GM21360 (cell line): ENCODE data around the gene VPS37C.

ENCODE experiments used
- ATAC-seq: cut with Tn5 transposase; IDR thresholded peaks from one replicate; pipeline ENCODE4 v1.9.1; 2021; ENCODE audit warnings: mild to moderate bottlenecking, moderate library complexity; ENCODE audit not compliant: unreplicated experiment

VPS37C gene

GRCh38 chr11:61119571-61119970 lies 41.7 kb downstream of the VPS37C start:
- ATAC-seq = no peak

- no peak for ATAC-seq
Observed at GRCh38 chr11:61119055-61119454, 42.2 kb downstream of the VPS37C start.

- no peak for ATAC-seq
Observed at GRCh38 chr11:61118406-61118805, 42.8 kb downstream of the VPS37C start.

GRCh38 chr11:61118004-61118403 lies 43.2 kb downstream of the VPS37C start:
- ATAC-seq = no peak

GRCh38 chr11:61117168-61117520 lies 44.1 kb downstream of the VPS37C start:
- no peak for ATAC-seq

GRCh38 chr11:61116426-61117167 lies 44.6 kb downstream of the VPS37C start:
- no peak for ATAC-seq

- no peak for ATAC-seq
Observed at GRCh38 chr11:61115498-61116224, 45.6 kb downstream of the VPS37C start.

GRCh38 chr11:61114913-61115312 lies 46.3 kb downstream of the VPS37C start:
- no peak for ATAC-seq

GRCh38 chr11:61113201-61113600 lies 48.0 kb downstream of the VPS37C start:
- ATAC-seq = no peak

GRCh38 chr11:61112575-61112974 lies 48.7 kb downstream of the VPS37C start:
- ATAC-seq = no peak

GRCh38 chr11:61111786-61112517 lies 49.3 kb downstream of the VPS37C start:
- ATAC-seq = no peak

GRCh38 chr11:61111050-61111435 lies 50.2 kb downstream of the VPS37C start:
- no peak for ATAC-seq

- no peak for ATAC-seq
Observed at GRCh38 chr11:61110255-61111049, 50.8 kb downstream of the VPS37C start.

- ATAC-seq = no peak
Observed at GRCh38 chr11:61109671-61110070, 51.6 kb downstream of the VPS37C start.

- ATAC-seq = no peak
Observed at GRCh38 chr11:61108847-61109585, 52.2 kb downstream of the VPS37C start.

- no peak for ATAC-seq
Observed at GRCh38 chr11:61107888-61108287, 53.3 kb downstream of the VPS37C start.

GRCh38 chr11:61106894-61107470 lies 54.2 kb downstream of the VPS37C start:
- ATAC-seq = no peak

- no peak for ATAC-seq
Observed at GRCh38 chr11:61106296-61106695, 54.9 kb downstream of the VPS37C start.

GRCh38 chr11:61104963-61105362 lies 56.3 kb downstream of the VPS37C start:
- no peak for ATAC-seq

- ATAC-seq = no peak
Observed at GRCh38 chr11:61103851-61104423, 57.3 kb downstream of the VPS37C start.
